Measurements from ENCODE around the gene STMP1.

Gene STMP1

GRCh38 chr7:135662373-135663114 lies at the start of gene STMP1:
Gene STMP1 (plus strand): TSS chr7:135662514.
- peak; percentile 72 for TF ChIP-seq CTCF (IDR thresholded peaks at IDR 0.05; ENCODE audit: borderline replicate concordance, insufficient read depth, low read depth, low read length)
- peak within 1 kb of the TSS; percentile 65 for H3K4me3 ChIP-seq (ENCODE audit: low read depth, low read length)

DNA sequence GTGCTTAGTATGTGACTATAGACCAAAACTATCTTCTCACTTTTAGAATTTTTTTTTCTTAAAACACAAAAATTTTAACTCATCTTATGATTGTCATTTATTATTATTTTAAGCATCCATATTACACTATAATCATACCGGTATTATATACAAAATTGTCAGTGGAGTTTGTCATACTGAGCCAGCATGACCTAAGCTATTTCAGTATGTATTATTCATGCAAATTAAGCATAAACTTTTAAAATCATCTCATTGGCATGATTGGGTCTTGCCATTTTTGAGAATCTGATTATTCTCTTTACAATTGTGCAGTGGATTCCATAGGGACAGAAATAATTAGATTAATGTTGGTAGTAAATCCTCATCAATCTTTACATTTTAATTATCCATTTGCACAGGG lies 46.2 kb upstream of the STMP1 start:
- H3K4me3 ChIP-seq (ENCODE audit: low read depth, low read length): no peak overlapping the region
- TF ChIP-seq CTCF (IDR thresholded peaks at IDR 0.05; ENCODE audit: borderline replicate concordance, insufficient read depth, low read depth, low read length): no peak

DNA sequence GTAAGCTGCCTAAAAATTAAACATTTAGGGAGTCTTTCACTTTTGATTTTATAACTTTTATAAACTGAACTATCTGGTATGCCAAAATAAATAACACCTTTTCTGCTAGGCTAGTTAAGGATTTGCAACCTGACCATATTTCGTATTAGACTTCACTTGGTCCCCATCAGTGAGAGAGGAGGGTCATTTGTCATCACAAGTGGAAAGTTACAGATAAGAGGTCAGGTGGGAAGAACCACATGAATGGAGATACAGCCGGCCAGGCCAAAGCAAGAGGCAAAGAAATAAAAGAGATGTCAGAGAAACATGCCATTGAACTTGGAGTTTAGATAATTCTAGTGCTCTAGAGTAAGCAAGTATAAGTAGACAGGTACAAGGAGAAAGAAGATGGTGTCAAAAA lies 44.5 kb upstream of the STMP1 start:
- no peak overlapping the region for H3K4me3 ChIP-seq (ENCODE audit: low read depth, low read length)

DNA sequence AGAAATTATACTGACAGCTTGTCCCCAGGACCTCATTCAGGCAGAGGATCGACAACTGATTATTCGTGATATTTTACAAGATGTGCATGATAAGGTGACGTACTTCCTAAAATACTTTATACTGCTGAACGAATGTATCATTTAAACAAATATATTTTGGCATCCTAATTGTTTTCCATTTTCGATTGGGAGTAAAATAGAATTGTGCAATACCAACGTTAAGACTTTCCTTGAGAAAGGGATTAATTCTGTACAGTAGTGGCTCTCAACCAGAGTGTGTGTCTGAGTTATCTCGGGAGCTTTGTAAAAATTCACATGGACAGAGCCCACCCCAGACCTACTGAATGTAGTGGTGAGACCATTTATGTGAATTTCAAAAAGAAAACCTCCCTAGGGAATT lies 43.8 kb upstream of the STMP1 start:
- no peak for TF ChIP-seq CTCF (IDR thresholded peaks at IDR 0.05; ENCODE audit: borderline replicate concordance, insufficient read depth, low read depth, low read length)
- H3K4me3 ChIP-seq (ENCODE audit: low read depth, low read length): no peak overlapping the region

More for the DNA sequence above, 44.5 kb upstream of the STMP1 start:
- TF ChIP-seq CTCF (IDR thresholded peaks at IDR 0.05; ENCODE audit: borderline replicate concordance, insufficient read depth, low read depth, low read length): no peak

GRCh38 chr7:135620447-135620846 lies 41.9 kb upstream of the STMP1 start:
- no peak for TF ChIP-seq CTCF (IDR thresholded peaks at IDR 0.05; ENCODE audit: borderline replicate concordance, insufficient read depth, low read depth, low read length)
- H3K4me3 ChIP-seq (ENCODE audit: low read depth, low read length): no peak overlapping the region

DNA sequence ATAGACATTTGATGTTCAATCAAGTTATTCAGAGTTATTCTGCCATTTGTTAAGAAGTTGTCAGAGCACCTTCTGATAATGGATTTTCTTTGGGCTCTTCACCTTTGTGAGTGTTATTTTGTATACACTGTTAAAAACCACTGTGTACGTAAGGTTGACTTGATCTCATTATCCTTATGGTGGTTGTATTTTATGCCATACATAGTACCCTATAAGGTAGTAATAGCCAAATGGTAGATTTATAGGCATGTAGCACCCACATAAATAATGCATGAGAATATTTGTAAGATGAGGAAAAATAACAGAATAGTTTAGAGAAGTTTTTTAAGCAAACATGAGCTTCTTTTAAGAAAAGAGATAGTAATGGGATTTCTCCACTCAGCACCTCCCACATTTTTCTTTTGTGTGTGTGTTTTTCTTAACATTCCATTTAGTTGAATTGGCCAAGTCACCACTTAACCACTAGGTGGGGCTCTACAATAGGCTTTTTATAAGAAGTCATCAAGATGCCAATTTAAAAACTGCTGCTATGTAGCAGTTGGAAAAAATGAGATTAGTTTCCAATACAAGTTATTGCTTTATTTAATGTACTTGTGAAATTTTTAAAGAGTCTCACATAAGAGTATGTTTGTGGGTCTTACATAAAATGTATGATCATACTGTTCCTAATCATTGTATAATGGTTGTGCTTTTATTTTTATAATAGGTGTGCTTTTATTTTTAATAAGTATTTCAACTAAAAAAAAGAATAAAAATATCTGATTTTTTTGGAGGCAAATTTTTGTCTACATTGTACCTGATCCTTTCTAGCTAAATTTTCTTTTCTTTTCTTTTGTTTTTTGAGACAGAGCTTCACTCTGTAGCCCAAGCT lies 41.1 kb upstream of the STMP1 start:
- no peak overlapping the region for H3K4me3 ChIP-seq (ENCODE audit: low read depth, low read length)
- TF ChIP-seq CTCF (IDR thresholded peaks at IDR 0.05; ENCODE audit: borderline replicate concordance, insufficient read depth, low read depth, low read length): peak; percentile 61; the same call in 1 of the 2 replicates
